Activated CD4-positive, alpha-beta T cell treated with anti-CD3 and anti-CD28 coated beads for 4 hours (primary cell): Measurements from ENCODE around the gene TM4SF4.
"Not testable (repeated sequence)": the region's sequence is repeated elsewhere in the genome, so short reads cannot be mapped to it uniquely, and the experiment has no call there.

Source experiments
- DNase-seq, 2 donors: peaks; one replicate each; pipeline ENCODE4 v3.0.0-alpha.2; 2020

Gene TM4SF4, protein sequence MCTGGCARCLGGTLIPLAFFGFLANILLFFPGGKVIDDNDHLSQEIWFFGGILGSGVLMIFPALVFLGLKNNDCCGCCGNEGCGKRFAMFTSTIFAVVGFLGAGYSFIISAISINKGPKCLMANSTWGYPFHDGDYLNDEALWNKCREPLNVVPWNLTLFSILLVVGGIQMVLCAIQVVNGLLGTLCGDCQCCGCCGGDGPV

DNA sequence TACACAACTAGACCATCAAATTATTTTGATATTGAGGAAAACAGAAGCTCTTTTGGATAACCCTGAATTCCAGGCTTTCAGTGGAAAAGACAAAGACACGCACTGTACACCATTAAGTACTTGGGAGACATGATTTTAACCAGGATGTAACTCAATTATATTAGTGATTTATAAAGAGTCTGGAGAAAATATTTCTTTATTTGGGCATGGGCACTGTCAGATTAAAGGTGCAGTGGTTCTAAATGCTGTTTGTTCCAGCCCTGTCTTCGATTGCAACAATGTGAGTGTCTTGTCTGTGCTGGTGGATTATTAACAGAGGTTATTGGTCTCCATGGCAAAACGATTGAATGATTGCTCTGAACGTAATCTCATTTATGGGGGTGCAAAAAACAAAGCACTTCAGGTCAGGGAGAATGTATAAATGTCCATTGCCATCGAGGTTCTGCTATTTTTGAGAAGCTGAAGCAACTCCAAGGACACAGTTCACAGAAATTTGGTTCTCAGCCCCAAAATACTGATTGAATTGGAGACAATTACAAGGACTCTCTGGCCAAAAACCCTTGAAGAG lies at the start of gene TM4SF4:
Gene TM4SF4 (plus strand): TSS at position 448 of the 568 bp plus-strand sequence. CDS start 181 bp downstream, outside the sequence.
- no peak for DNase-seq

DNA sequence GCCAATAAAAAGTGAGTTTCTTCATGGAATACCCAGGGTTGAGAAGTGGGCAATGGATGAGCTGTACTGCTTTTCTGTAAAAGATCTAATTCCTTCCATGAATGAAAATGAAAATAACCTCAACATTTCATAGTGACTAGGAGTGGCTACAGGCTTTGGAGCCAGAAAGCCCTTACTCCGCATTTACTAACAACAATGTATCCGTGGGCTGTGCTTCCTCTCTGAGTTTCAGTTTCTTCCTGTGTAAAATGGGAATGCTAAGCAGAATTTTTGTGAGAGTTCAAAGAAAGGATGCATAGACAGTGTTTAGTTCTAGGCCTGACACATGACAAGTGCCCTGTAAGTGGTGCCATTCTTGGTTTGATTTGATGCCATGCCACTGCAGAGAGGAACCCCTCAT lies 49.6 kb upstream of the TM4SF4 start:
- DNase-seq: no peak

DNA sequence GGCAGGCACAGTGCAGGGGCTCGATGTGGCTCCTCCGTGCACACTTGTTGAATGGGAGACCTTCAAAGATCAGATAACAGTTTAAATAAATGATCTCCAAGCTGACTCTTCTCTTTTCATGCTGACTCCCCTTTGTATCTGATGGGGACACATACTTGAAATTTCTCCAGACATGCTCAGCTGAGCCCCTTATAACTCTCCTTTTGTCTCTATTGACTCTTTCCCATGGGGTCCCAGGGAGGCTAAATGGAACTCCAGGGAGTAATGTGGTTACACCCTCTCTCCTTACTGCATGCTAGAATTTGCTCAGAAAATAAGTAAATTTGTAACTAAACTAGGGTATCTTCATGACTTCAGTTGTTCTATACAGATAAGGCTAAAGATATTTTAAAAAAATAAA lies 48.2 kb upstream of the TM4SF4 start:
- no peak for DNase-seq

DNA sequence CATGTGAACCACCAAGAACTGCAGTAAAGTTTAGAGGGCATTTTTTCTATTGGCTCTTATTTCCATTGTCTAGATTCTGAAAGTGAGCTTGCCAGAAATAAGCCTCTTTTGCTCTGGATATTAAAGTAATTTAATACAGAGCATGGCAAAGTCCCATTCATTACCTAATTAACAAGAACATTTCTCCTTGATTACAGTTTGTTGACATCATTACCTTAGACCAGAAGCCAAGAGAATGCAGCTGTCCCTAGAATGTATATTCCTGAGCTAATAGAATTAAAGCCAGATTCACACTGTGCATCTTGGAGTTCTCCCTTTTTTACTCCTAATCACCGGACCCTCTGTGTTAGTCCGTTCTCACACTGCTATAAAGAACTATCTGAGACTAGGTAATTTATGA lies 46.4 kb upstream of the TM4SF4 start:
- DNase-seq: no peak

DNA sequence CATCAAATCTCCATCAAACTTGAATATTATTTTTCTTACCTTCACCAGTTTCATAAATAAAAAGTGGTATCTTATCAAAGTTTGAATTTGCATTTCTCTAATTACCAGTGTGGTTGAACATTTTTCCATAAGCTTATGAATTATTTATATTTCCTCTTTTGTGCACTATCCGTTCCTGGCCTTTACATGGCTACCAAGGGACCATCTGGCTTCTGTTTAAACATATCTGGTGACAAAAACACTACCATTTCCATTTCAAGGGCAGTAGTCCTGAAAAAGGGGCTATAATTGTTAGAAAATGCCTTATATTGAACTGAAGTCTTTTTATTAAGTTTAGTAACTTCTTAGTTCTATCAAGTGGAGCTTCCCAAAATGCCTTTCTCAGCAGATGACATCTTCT lies 44.3 kb upstream of the TM4SF4 start:
- DNase-seq: no peak

DNA sequence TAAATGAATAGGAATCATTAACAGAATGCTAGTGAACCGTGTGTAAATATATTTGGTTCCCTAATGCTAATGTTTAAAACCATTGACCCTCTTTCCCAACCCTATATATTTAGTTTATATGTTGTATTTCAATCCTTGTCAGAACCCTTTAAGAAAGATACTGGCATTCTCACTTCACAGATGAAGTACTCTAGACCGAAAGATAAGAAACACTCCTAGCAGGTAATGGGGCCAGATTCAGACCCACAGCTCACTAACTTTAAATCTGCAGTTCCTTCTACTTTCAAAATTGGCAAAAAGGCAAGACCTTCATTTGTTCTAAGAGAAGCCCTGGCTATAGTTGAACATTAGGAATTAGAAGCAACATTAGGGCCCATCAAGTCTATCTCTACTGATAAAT lies 42.3 kb upstream of the TM4SF4 start:
- no peak for DNase-seq

DNA sequence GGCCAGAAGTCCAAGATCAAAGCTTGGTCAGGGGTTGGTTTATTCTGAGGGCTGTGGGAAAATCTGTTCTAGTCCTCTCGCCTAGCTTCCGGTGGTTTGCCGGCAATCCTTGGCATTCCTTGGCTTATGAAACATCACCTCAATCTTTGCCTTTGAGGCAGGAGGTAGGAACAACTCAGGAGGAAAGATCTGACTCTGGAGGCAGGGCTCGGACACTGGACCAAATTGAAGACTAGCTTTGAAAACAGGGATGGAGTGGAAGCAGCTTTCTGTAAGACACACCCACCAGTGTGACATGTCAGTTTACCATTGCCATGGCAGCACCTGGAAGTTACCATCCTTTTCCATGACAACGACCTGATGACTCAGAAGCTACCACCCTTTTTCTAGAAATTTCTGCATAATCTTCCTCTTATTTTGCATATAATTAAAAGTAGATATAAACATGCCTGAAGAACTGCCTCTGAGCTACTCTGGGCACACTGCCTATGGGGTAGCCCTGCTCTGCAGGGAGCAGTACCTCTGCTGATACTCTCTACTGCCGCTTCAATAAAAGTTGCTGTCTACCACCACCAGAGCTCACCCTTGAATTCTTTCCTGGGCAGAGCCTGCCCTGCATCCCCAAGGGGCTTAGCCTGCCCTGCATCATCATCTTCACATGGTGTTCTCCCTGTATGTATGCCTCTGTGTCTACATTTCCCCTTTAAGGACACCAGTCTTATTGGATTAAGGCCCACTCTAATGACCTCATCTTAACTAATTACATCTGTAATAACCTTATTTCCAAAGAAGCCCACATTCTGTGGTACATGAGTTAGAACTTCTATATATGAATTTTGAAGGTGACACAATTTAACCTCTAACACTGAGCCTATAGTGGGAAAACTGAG lies 38.3 kb upstream of the TM4SF4 start:
- DNase-seq: no peak

DNA sequence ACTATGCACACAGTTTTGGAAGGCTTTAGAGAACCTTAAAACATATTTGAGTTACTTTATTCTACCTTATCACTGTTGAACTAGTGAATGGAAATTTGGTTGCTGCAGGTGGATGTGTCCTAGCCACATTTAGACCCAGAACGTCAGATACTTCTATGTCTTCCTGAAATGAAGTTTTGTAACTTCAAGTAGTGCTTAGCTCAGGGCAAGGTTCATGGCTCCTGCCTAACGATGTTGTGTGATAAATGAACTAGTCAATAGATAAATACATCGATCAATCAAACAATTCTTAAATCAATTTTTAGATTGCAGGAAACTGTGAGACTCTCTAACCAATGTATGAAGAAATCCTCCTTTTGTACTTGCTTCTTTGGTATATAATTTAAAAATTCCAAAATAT lies 37.2 kb upstream of the TM4SF4 start:
- no peak for DNase-seq

DNA sequence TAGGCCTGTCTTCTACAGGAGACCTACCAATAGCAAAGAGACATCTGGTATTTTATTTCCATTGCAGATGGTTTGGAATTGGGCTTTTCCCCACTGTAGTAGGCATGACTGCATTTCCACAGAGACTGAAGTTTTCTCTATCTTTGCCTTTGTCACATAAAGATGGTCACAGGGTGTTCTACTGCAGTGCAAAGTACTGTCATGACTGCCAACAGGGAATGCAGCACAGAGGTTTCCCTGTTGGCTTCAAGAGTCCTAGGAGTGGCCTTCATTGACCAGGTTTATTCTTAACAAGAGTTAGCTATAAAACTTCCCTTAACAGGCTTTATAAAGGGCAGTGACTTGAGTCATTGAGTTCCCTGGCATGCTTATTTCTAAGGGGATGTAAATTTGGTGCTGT lies 36.8 kb upstream of the TM4SF4 start:
- no peak for DNase-seq

DNA sequence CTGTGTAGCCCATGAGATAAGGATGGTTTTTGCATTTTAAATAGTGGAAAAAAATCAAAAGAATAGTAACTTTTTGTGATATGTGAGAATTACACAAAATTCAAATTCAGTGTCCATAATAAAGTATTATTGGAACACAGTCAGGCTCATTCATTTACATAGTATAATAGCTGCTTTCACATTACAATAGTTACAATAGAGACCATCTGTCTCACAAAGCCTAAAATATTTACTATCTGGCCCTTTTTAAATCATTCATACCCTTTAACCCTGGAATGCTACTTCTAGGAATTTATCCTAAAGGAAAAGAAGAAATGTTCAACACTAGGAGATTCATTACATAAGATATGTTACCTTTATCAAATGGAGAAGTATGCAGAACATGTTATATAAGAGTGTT lies 35.5 kb upstream of the TM4SF4 start:
- no peak for DNase-seq

DNA sequence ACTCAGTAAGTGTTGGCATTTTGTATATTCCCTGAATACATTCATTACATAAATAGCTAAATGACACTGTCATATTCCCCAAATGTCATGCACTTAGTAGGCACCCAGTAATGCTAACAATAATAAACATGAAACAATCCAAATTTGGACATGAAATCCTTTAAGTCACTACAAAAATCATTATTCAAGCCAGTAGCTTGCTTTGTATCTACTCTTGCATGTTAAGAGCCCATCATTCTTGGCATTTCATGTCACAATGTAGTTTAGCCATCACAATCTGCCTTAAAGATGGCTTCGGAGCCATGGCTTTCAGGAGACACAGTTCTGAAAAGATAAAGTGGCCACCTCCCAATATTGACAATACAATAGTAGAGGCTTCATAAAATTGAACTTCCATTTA lies 32.9 kb upstream of the TM4SF4 start:
- no peak for DNase-seq

DNA sequence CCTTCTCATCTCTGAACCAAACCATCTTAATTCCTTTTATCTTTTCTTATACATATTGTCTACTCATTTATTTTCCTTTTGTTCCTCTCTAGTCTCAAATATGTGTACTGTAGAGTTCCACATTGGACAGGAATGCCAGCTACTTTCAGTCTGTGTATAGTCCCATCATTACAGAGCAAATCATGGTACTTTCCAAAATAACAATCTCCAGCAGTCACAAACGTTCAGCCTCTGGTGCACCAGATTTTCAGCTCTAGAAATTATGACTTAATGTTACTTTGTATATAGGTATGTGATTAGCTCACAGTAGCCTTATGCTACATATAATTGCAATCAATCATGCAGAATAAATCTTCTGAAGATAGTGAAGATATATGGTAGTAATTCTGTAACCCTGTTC lies 32.5 kb upstream of the TM4SF4 start:
- no peak for DNase-seq

DNA sequence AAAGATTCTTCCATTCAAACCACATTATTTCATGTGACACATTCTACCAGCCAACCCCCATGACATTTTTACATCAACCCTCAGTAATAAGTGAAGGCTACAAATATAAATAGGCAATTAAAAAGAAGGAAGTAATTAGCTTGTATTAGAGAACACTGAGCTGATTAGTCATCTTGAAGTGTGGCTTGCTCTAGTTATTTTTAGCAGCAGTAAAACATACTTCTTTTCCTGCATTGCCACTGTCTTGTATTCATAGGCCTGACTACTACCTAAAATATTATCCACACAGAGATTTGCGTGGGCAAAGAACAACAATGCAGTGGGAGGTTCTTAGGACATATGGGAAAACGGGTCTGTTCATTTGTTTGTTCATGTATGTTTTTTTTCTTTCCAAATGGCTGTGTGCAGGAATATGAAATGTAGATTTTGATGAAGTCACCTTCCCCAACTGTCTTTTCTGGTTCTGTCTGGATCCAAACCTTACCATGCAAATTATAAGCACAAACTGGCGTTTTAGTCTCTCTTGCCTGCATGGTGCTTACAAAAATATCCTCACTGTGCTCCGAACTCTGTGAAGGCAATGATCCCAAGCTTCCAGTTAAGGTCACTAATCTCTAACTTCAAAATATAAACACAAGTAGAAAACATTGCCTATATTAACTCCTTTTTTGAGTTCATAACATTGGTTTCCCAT lies 31.5 kb upstream of the TM4SF4 start:
- no peak for DNase-seq

DNA sequence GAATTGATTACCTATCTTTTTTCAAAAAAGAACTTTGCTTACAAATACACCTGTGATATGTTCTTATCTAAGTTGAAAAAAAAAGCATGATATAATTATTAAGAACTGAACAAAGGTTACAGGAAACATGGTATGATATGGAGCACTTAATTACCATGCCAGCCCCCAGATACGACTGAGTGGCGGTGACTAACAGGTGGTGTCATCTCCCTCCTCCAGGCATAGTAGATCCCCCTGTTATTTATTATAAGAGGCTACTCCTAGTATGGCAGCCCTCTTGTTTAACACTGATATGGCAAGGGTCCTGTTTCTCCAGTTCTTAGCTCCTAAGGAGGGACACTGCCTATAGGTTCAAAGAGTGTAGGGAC lies 31.0 kb upstream of the TM4SF4 start:
- no peak for DNase-seq

DNA sequence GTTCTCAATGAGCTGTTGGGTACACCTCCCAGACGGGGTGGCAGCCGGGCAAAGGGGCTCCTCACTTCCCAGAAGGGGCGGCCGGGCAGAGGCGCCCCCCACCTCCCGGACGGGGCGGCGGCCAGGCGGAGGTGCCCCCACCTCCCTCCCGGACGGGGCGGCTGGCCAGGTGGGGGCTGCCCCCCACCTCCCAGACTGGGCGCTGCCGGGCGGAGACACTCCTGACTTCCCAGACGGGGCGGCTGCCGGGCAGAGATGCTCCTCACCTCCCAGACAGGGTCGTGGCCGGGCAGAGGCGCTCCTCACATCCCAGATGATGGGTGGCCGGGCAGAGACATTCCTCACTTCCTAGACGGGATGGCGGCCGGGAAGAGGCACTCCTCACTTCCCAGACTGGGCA lies 29.6 kb upstream of the TM4SF4 start:
- not testable (repeated sequence) for DNase-seq

DNA sequence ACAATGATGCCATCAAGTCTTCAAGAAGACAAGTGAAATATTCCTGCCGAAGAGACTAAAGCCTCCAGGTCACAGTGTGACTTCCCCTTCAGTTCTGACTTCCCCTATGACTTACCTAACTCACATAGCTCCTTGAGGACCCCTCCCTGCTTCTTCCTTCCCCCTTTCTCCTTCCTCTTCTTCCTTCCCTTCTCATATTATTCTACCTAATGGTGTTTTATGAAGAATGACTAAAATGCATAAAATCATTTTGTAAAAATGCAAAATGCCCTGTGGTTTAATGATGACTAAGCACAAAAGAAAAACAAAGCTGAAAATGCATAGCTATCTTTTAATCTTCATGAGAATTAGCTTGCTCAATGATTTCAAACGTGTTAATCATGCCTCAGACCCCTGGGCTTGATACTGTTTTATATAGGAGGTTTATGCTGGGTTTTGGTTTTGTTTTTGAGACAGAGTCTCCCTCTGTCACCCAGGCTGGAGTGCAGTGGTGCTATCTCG lies 26.1 kb upstream of the TM4SF4 start:
- DNase-seq: no peak

DNA sequence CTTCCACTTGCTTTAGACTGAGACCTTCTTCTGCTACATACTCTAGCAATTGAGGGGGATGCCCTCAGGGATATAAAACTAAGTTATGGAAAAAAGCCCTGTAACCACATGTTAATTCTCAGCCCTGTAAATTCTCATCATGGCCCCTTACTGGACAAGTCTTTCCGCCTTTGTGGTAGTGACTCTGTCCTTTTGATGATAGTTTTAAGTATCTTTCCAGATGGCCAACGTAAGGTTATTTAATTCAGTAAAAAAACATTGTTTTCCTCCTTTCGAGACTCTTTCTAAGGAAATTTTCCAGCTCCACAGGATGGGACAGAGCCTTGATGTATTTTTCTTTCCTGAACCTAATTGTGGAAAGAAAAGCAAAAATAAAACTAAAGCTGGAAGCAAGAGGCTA lies 25.3 kb upstream of the TM4SF4 start:
- no peak for DNase-seq

DNA sequence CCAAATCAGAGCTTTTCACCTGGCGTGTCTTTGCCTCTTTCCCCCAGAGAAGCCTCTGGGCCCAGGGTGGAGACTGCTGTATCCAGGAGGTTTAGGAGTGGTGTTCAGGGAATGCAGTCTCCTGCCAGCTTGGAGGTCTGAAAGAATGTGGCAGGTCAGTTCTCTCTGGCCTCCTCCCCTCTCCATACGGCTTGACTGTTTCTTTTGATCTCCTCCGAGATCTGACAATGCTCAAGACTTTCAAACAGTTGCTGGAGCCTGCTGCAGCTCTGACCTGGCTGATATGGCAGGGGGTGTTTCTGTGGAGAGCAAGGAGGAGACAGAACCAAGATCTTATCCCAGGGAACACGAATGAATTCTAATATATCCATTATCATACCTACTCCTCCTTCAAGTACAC lies 24.7 kb upstream of the TM4SF4 start:
- no peak for DNase-seq

DNA sequence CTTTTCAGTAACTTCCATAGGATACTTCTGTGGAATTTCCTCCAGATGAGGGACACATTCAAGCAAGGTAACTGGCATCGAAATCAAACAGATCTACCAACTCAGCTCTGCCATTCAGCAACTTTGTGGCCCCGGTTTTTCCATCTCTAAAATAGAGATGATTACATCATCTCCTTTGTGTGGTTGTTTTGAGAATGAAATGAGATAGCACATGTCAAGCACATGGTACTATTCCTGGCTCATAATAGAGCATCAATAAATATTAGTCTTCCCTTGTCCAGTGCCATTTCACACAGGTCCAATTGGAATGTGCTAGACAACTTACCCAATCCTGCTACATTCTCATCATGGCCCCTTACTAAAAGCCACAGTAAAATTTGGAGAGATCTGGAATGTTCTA lies 24.2 kb upstream of the TM4SF4 start:
- no peak for DNase-seq

DNA sequence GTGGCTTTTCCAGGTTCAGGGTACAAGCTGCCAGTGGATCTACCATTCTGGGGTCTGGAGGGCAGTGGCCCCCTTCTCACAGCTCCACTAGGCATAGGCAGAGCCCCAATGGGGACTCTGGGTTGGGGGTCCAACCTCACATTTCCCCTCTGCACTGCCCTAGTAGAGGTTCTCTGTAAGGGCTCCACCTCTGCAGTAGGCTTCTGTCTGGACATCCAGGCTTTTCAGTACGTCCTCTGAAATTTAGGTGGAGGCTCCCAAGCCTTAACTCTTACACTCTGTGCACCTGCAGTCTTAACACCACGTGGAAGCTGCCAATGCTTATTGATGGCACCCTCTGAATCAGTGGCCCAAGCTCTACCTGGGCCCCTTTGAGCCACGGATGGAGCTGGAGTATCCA lies 22.5 kb upstream of the TM4SF4 start:
- no peak for DNase-seq

DNA sequence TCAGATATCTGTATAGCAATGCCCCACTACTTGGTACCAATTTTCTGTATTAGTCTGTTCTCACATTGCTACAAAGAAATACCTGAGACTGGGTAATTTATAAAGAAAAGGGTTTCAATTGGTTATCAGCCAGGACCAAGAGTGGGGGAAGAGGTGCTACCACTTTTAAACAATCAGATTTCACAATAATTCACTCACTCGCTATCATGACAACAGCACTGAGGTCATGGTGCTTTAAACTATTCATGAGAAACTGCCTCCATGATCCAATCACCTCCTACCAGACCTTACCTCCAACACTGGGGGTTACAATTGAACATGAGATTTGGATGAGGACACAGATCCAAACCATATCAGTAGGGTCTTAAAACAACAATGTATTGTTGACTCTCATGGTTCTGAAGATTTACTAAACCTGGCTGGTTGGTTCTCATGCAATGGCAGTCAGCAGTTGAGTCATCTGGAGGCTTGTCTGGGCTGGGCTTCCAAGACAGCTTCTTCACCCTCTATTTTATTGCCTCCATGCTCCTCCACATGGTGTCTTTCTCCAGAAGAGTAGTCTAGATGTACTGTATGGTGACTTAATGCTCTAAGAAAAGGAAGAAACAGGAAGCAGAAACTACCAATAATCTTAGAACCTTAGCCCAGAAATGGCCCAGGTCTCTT lies 21.2 kb upstream of the TM4SF4 start:
- no peak for DNase-seq

DNA sequence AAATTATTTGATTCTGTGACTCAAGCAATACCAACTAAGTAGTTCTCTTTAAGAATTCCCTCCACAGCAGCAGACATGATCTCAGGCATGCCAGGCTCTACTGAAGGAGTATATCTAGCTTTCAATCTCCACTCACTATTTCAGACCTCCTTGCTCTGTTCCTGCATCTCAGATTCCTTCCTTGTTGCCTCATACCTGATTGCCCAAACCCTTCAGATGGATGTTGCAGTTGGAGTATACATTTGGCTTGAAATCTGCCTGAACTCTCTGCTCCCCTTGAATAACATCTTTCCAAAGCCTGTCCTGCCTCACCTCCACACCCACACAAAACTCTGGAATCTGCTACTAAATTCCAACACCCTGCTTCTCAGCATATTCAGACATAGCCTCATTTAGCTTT lies 19.8 kb upstream of the TM4SF4 start:
- DNase-seq: no peak

DNA sequence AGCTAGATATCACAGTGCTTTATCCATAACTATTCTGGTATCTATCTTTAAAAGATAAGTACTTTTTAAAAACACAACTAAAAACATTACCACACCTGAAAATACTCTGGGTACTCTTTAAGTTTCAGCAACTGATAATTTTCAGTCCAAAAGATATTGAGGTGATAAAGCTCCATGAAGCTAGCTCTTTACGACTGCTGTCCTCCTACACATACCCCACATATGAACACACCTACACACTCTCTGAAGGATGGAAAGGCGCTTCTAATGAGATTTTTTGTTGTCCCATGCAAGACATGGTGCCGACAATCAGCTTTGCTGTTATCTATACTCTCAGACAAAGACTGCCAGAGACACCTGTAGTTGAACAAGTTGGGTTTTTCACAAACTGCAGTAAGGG lies 19.1 kb upstream of the TM4SF4 start:
- DNase-seq: no peak
